Duodenal mucosa (tissue), 2 donors: Measurements from ENCODE around the gene ATG2A.

Experiments
- H3K27ac ChIP-seq: one replicate; pipeline ENCODE4 v1.7.0; 2013; ENCODE audit warnings: low read depth, low read length
- H3K27me3 ChIP-seq, 2 donors: one replicate each; pipeline ENCODE4 v1.7.0; 2013; ENCODE audit warnings: low read length in 2 of 2, control low read depth in 1 of 2; ENCODE audit not compliant: insufficient read depth in 2 of 2, control insufficient read depth in 1 of 2
- H3K36me3 ChIP-seq, 2 donors: one replicate each; pipeline ENCODE4 v1.7.0; 2013; ENCODE audit warnings: low read length in 2 of 2, control low read depth in 1 of 2; ENCODE audit not compliant: insufficient read depth in 2 of 2, control insufficient read depth in 1 of 2
- H3K4me1 ChIP-seq, 2 donors: one replicate each; pipeline ENCODE4 v1.7.0; 2013; ENCODE audit warnings: low read length in 2 of 2, control low read depth in 1 of 2; ENCODE audit not compliant: insufficient read depth in 2 of 2, control insufficient read depth in 1 of 2
- H3K4me3 ChIP-seq, 2 donors: one replicate each; pipeline ENCODE4 v1.7.0; 2013; ENCODE audit warnings: low read length in 2 of 2, low read depth in 1 of 2
- H3K9ac ChIP-seq, 2 donors: one replicate each; pipeline ENCODE4 v1.7.0; 2013; ENCODE audit warnings: low read length in 2 of 2, low read depth in 1 of 2
- H3K9me3 ChIP-seq, 2 donors: one replicate each; pipeline ENCODE4 v1.7.0; 2013; ENCODE audit warnings: low read length in 2 of 2, control low read depth in 1 of 2; ENCODE audit not compliant: control insufficient read depth in 1 of 2

ATG2A gene

GRCh38 chr11:64916040-64916774, 802 bp downstream of the ATG2A start:
- Histone ChIP-seq H3K9me3 (no peaks in the 10 kb centered on the region), H3K27me3 (no peaks in the 10 kb centered on the region), H3K4me1 (peaks cover 18 to 19% of the 10 kb centered on the region in 2 donors)

GRCh38 chr11:64915376-64915887, 1.6 kb downstream of the ATG2A start:
- H3K27me3 ChIP-seq = no peaks in the 10 kb centered on the region
- H3K27ac ChIP-seq = no peak overlapping the region
- peaks cover 18 to 19% of the 10 kb centered on the region in 2 donors for H3K4me1 ChIP-seq
- H3K4me3 ChIP-seq = peak overlapping the region in 1 of 2 donors; percentile 100
- peaks cover 27 to 40% of the 10 kb centered on the region in 2 donors for H3K36me3 ChIP-seq
- H3K9me3 ChIP-seq = no peaks in the 10 kb centered on the region
- peak overlapping the region; percentile 99 to 100 for H3K9ac ChIP-seq

More at GRCh38 chr11:64916040-64916774, 802 bp downstream of the ATG2A start:
- H3K27ac ChIP-seq = peak overlapping the region; percentile 75
- peaks cover 20 to 32% of the 10 kb centered on the region in 2 donors for H3K36me3 ChIP-seq
- peak overlapping the region; percentile 99 to 100 for H3K4me3 ChIP-seq
- H3K9ac ChIP-seq = peak overlapping the region; percentile 99 to 100

GRCh38 chr11:64914123-64914522, 2.9 kb downstream of the ATG2A start:
- peaks cover 18 to 19% of the 10 kb centered on the region in 2 donors for H3K4me1 ChIP-seq
- no peak overlapping the region for H3K9ac ChIP-seq
- no peak overlapping the region for H3K4me3 ChIP-seq
- no peaks in the 10 kb centered on the region for H3K9me3 ChIP-seq
- H3K36me3 ChIP-seq = peaks cover 34 to 53% of the 10 kb centered on the region in 2 donors
- no peak overlapping the region for H3K27ac ChIP-seq
- no peaks in the 10 kb centered on the region for H3K27me3 ChIP-seq

GRCh38 chr11:64913171-64913727, 3.8 kb downstream of the ATG2A start:
- H3K36me3 ChIP-seq = peaks cover 34 to 60% of the 10 kb centered on the region in 2 donors
- H3K4me3 ChIP-seq = no peak overlapping the region
- H3K9ac ChIP-seq = no peak overlapping the region
- no peak overlapping the region for H3K27ac ChIP-seq
- H3K9me3 ChIP-seq = no peaks in the 10 kb centered on the region
- H3K27me3 ChIP-seq = no peaks in the 10 kb centered on the region
- peaks cover 18 to 19% of the 10 kb centered on the region in 2 donors for H3K4me1 ChIP-seq

- Histone ChIP-seq H3K9ac (no peak overlapping the region), H3K36me3 (peaks cover 34 to 74% of the 10 kb centered on the region in 2 donors), H3K9me3 (no peaks in the 10 kb centered on the region), H3K27ac (no peak overlapping the region), H3K4me3 (no peak overlapping the region), H3K27me3 (no peaks in the 10 kb centered on the region), H3K4me1 (peaks cover 10 to 15% of the 10 kb centered on the region in 2 donors)
Measured at GRCh38 chr11:64911689-64912088, 5.3 kb downstream of the ATG2A start.

GRCh38 chr11:64911142-64911541, 5.9 kb downstream of the ATG2A start:
- Histone ChIP-seq H3K27ac (no peak overlapping the region), H3K9me3 (no peaks in the 10 kb centered on the region), H3K4me3 (no peak overlapping the region), H3K9ac (no peak overlapping the region), H3K36me3 (peaks cover 34 to 79% of the 10 kb centered on the region in 2 donors), H3K27me3 (no peaks in the 10 kb centered on the region), H3K4me1 (peaks cover 7 to 10% of the 10 kb centered on the region in 2 donors)

- Histone ChIP-seq H3K36me3 (peaks cover 38 to 85% of the 10 kb centered on the region in 2 donors), H3K9ac (no peak overlapping the region), H3K27ac (no peak overlapping the region)
Measured at GRCh38 chr11:64910451-64911093, 6.4 kb downstream of the ATG2A start.

GRCh38 chr11:64909653-64910343, 7.2 kb downstream of the ATG2A start:
- Histone ChIP-seq H3K27ac (no peak overlapping the region), H3K27me3 (no peaks in the 10 kb centered on the region), H3K4me3 (no peak overlapping the region), H3K9me3 (no peaks in the 10 kb centered on the region), H3K36me3 (peaks cover 43 to 91% of the 10 kb centered on the region in 2 donors), H3K4me1 (no peaks in the 10 kb centered on the region), H3K9ac (no peak overlapping the region)

More at GRCh38 chr11:64910451-64911093, 6.4 kb downstream of the ATG2A start:
- Histone ChIP-seq H3K4me3 (no peak overlapping the region), H3K27me3 (no peaks in the 10 kb centered on the region), H3K4me1 (peaks cover 2 to 5% of the 10 kb centered on the region in 2 donors), H3K9me3 (no peaks in the 10 kb centered on the region)

- peaks cover 37 to 88% of the 10 kb centered on the region in 2 donors for H3K36me3 ChIP-seq
- no peak overlapping the region for H3K27ac ChIP-seq
- H3K9ac ChIP-seq = no peak overlapping the region
- no peaks in the 10 kb centered on the region for H3K4me1 ChIP-seq
- no peaks in the 10 kb centered on the region for H3K27me3 ChIP-seq
- H3K4me3 ChIP-seq = no peak overlapping the region
- H3K9me3 ChIP-seq = no peaks in the 10 kb centered on the region
Measured at GRCh38 chr11:64908766-64909165, 8.2 kb downstream of the ATG2A start.
